Chondrocyte (in vitro differentiated cells): ENCODE data around the gene CLDN24. TPM values are rescaled to one million over a fixed set of nuclear protein-coding genes. Genes with fewer than 3 reads are reported as not detected.

Experiments
- DNase-seq: peaks from one replicate; pipeline ENCODE4 v3.0.0; 2021; ENCODE audit warnings: mixed read lengths, low spot score
- H3K27ac Mint-ChIP-seq: one replicate; pipeline ENCODE4 v1.8.0; 2021; ENCODE audit warnings: mild to moderate bottlenecking, moderate library complexity, mixed read lengths; ENCODE audit not compliant: unreplicated experiment
- H3K27me3 Mint-ChIP-seq: 2 replicates; pipeline ENCODE4 v1.8.0; 2021; ENCODE audit warnings: low read depth, mixed read lengths
- H3K36me3 Mint-ChIP-seq: 2 replicates; pipeline ENCODE4 v1.8.0; 2021; ENCODE audit warnings: low read depth, mixed read lengths
- H3K4me1 Mint-ChIP-seq: 2 replicates; pipeline ENCODE4 v1.8.0; 2021; ENCODE audit warnings: low read depth, mild to moderate bottlenecking, mixed read lengths
- H3K4me3 Mint-ChIP-seq: one replicate; pipeline ENCODE4 v1.8.0; 2021; ENCODE audit warnings: mild to moderate bottlenecking, moderate library complexity, mixed read lengths; ENCODE audit not compliant: unreplicated experiment
- H3K9me3 Mint-ChIP-seq: 2 replicates; pipeline ENCODE4 v1.8.0; 2021; ENCODE audit warnings: low read depth, mixed read lengths
- total RNA-seq: library from RNA; stranded (reverse); gene quantifications from 3 replicates; pipeline ENCODE4 v1.2.1, GENCODE V29; 2021
- TF ChIP-seq, protein P1 (sequence below): fragments of 200-600 bp; sonication (generic); IDR thresholded peaks from 2 replicates; pipeline ENCODE4 v1.5.0; 2021; ENCODE audit warnings: antibody characterized with exemption, mild to moderate bottlenecking, moderate library complexity

CLDN24 gene
- total RNA-seq, 1 donor from 2014 or later: not detected

DNA sequence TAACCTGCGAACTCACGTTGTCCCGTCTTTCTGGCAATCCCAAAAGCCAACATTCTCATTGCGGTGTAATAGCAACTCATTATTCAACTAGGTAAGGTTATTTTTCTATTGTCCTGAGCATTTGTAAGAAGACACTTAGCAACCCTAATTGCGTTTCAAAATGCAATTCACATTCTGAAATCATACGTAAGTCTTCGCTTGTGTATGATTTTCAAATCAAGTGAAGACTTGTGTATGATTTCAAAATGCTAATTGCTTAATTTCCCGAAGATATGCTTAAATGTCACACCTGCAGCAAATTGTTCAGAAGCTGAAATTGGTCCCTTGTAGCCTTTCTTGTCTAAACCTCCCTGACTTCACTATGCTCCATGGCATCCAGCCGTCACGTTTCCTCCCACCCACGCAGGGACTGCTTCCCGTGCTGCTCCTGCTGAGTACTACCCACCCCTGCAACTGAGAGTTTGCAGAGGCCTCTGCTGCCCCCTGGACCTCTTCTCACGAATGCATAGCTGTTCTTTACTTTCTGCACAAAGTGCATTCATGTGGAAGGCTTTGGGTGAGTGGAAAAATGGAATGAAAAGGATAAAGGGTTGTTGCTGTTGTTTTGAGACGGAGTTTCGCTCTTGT is 40.8 kb upstream of the CLDN24 start:
- Mint-ChIP-seq H3K4me3 (no peak overlapping the region), H3K9me3 (no peaks in the 10 kb centered on the region), H3K27me3 (no peaks in the 10 kb centered on the region), H3K4me1 (peaks cover 15% of the 10 kb centered on the region), H3K27ac (no peak overlapping the region), H3K36me3 (peaks cover 1% of the 10 kb centered on the region)
- TF ChIP-seq, protein P1, sequence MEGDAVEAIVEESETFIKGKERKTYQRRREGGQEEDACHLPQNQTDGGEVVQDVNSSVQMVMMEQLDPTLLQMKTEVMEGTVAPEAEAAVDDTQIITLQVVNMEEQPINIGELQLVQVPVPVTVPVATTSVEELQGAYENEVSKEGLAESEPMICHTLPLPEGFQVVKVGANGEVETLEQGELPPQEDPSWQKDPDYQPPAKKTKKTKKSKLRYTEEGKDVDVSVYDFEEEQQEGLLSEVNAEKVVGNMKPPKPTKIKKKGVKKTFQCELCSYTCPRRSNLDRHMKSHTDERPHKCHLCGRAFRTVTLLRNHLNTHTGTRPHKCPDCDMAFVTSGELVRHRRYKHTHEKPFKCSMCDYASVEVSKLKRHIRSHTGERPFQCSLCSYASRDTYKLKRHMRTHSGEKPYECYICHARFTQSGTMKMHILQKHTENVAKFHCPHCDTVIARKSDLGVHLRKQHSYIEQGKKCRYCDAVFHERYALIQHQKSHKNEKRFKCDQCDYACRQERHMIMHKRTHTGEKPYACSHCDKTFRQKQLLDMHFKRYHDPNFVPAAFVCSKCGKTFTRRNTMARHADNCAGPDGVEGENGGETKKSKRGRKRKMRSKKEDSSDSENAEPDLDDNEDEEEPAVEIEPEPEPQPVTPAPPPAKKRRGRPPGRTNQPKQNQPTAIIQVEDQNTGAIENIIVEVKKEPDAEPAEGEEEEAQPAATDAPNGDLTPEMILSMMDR: peak; percentile 48
- no peak for DNase-seq

GRCh38 chr4:183362036-183362435 is 39.8 kb upstream of the CLDN24 start:
- Mint-ChIP-seq H3K27me3 (no peaks in the 10 kb centered on the region), H3K36me3 (peaks cover 1% of the 10 kb centered on the region), H3K27ac (no peak overlapping the region), H3K9me3 (no peaks in the 10 kb centered on the region), H3K4me3 (no peak overlapping the region), H3K4me1 (peaks cover 15% of the 10 kb centered on the region)
- DNase-seq: no peak
- TF ChIP-seq, protein P1: no peak

DNA sequence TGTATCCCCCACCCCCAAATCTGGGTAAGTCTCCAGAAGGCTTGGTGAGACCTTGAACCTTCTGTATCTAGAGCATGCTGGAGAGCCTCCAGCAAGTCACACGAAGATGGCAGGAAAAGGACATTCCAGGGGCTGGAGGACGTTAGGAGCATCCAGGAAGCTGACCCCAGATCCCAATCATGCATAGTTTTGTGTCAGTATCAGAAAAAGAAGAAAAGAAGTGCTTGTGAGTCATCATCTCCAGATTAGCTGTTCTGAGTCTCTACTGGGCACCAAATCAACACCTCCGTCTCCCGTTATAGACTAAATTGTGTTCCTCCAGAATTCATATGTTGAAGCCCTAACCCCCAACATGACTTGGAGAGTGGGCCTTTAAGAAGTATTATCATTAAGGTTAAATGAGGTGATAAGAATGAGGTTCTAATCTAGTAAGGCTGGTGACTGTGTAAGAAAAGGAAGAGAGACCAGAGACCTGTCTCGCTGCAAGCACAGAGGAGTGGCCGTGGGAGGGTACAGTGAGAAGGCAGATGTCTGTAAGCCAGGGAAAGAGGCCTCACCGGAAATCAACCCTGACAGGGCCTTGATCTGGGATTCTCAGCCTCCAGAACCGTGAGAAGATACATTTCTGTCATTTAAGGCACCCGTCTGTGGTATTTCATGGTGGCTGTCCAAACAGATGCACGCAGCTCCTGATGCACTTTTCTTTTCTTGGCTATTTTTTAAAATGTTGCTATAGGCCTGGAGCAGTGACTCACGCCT is 38.1 kb upstream of the CLDN24 start:
- no peak for DNase-seq
- Mint-ChIP-seq H3K4me3 (no peak overlapping the region), H3K9me3 (no peaks in the 10 kb centered on the region), H3K27me3 (no peaks in the 10 kb centered on the region), H3K36me3 (peaks cover 1% of the 10 kb centered on the region), H3K27ac (peak overlapping the region; percentile 54), H3K4me1 (peaks cover 19% of the 10 kb centered on the region)
- TF ChIP-seq, protein P1: no peak

GRCh38 chr4:183358215-183358755 is 36.1 kb upstream of the CLDN24 start:
- no peak for DNase-seq
- H3K36me3 Mint-ChIP-seq: peaks cover 1% of the 10 kb centered on the region
- no peaks in the 10 kb centered on the region for H3K9me3 Mint-ChIP-seq
- H3K4me3 Mint-ChIP-seq: no peak overlapping the region
- peaks cover 16% of the 10 kb centered on the region for H3K4me1 Mint-ChIP-seq
- no peaks in the 10 kb centered on the region for H3K27me3 Mint-ChIP-seq
- TF ChIP-seq, protein P1: no peak
- H3K27ac Mint-ChIP-seq: no peak overlapping the region

DNA sequence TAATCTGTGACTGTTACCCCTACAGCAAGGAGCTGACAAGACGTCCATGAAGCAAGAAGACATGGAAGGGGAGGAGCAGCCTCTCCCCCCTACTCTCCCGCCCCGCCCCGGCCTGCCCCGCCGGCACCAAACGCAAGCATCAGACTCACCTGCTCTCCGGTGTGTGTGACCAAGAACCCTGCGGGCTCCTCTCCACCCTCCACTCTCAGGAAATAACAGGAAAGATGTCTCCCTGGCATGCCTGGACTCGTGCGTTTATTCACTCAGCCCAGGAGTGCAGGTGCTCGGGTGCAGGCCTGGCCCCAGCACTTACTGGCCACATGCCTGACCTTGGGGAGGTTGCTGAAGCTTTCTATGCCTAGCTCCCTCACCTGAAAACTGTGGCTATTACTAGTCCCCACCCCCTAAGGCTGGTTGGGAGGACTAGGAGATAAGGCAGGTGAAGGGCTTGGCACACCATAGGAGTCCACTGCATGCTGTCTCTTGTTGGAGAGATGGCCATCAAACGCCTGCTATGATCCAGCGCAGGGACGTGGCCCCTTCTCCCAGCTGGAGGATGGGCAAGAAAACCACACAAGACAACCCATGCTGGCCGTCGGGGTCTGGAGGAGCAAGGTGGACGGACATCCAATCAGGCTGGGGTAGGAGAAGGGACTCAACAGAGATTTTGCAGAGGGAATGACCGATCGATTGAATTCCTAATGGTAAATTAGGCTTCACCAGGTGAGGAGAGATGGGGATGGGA is 34.9 kb upstream of the CLDN24 start:
- H3K9me3 Mint-ChIP-seq: no peaks in the 10 kb centered on the region
- TF ChIP-seq, protein P1: no peak

More for the DNA sequence above, 34.9 kb upstream of the CLDN24 start:
- no peak for DNase-seq
- Mint-ChIP-seq H3K36me3 (peaks cover 1% of the 10 kb centered on the region), H3K27me3 (no peaks in the 10 kb centered on the region), H3K27ac (no peak overlapping the region), H3K4me3 (no peak overlapping the region), H3K4me1 (peaks cover 21% of the 10 kb centered on the region)
